Endodermal cell (in vitro differentiated cells): ENCODE data around the gene DCAF10. TPM values are rescaled to one million over a fixed set of nuclear protein-coding genes. Genes with fewer than 3 reads are reported as not detected.

ENCODE experiments used
- DNase-seq: peaks from one replicate; pipeline ENCODE4 v3.0.0-alpha.2; 2017
- H3K27ac ChIP-seq: 2 replicates; pipeline ENCODE4 v1.5.1; 2013; ENCODE audit warnings: mild to moderate bottlenecking, low read depth, low read length, moderate library complexity
- H3K27me3 ChIP-seq: 2 replicates; pipeline ENCODE4 v1.6.1; 2013; ENCODE audit warnings: mild to moderate bottlenecking, low read length, moderate library complexity; ENCODE audit not compliant: insufficient read depth, control insufficient read depth, poor library complexity, severe bottlenecking
- H3K36me3 ChIP-seq: 2 replicates; pipeline ENCODE4 v1.7.0; 2013; ENCODE audit warnings: mild to moderate bottlenecking, low read length, moderate library complexity; ENCODE audit not compliant: control insufficient read depth, insufficient read depth
- H3K4me1 ChIP-seq: one replicate; pipeline ENCODE4 v1.7.0; 2013; ENCODE audit warnings: low read length; ENCODE audit not compliant: control insufficient read depth, insufficient read depth
- H3K4me3 ChIP-seq: 2 replicates; pipeline ENCODE4 v1.5.1; 2013; ENCODE audit warnings: mild to moderate bottlenecking, low read length, moderate library complexity
- H3K9ac ChIP-seq: 2 replicates; pipeline ENCODE4 v1.6.1; 2013; ENCODE audit warnings: mild to moderate bottlenecking, low read length, moderate library complexity; ENCODE audit not compliant: poor library complexity, severe bottlenecking; ENCODE audit errors: extremely low read depth
- H3K9me3 ChIP-seq: 2 replicates; pipeline ENCODE4 v1.6.1; 2013; ENCODE audit warnings: mild to moderate bottlenecking, low read length, moderate library complexity; ENCODE audit not compliant: control insufficient read depth
- H3K27ac Mint-ChIP-seq: 2 replicates; pipeline ENCODE4 v1.8.0; 2020; ENCODE audit warnings: mixed read lengths
- H3K27me3 Mint-ChIP-seq: 2 replicates; pipeline ENCODE4 v1.8.0; 2021; ENCODE audit warnings: mild to moderate bottlenecking, mixed read lengths; ENCODE audit not compliant: insufficient read depth
- H3K36me3 Mint-ChIP-seq: 2 replicates; pipeline ENCODE4 v1.8.0; 2020; ENCODE audit warnings: low read depth, mixed read lengths
- H3K4me1 Mint-ChIP-seq: 2 replicates; pipeline ENCODE4 v1.8.0; 2020; ENCODE audit warnings: mixed read lengths
- H3K4me3 Mint-ChIP-seq: 2 replicates; pipeline ENCODE4 v1.8.0; 2020; ENCODE audit warnings: mild to moderate bottlenecking, moderate library complexity, mixed read lengths
- H3K9me3 Mint-ChIP-seq: 2 replicates; pipeline ENCODE4 v1.8.0; 2020; ENCODE audit warnings: mild to moderate bottlenecking, mixed read lengths
- WGBS, 2 experiments: methylation state at CpG; one replicate each; pipeline versions ENCODE4 v1.1.5 to v1.1.7; 2013; ENCODE audit warnings: missing lambda C conversion rate in 2 of 2, mixed read lengths in 1 of 2; ENCODE audit not compliant: insufficient coverage in 1 of 2, insufficient read length in 1 of 2; 5-methylcytosine and 5-hydroxymethylcytosine counted together
- total RNA-seq, 2 donors: library from RNA; stranded (reverse); fragmentation: NEBNext Ultra II Directional in 1 of 2; extraction: Animal tissue kit (Norgen Biotek cat#: 25700) in 1 of 2; gene quantifications; 2 replicates in 1 of 2; 3 replicates in 1 of 2; pipeline ENCODE4 v1.2.1, GENCODE V29; 2021
- TF ChIP-seq, protein P1 (sequence below): fragments of 200-600 bp; sonication (generic); conservative IDR thresholded peaks from 2 replicates; pipeline ENCODE4 v1.5.0; 2021; ENCODE audit warnings: antibody characterized with exemption, mild to moderate bottlenecking

The DCAF10 gene
- total RNA-seq, 2 donors from 2014 or later, result 24.0 to 26.3 TPM

DNA sequence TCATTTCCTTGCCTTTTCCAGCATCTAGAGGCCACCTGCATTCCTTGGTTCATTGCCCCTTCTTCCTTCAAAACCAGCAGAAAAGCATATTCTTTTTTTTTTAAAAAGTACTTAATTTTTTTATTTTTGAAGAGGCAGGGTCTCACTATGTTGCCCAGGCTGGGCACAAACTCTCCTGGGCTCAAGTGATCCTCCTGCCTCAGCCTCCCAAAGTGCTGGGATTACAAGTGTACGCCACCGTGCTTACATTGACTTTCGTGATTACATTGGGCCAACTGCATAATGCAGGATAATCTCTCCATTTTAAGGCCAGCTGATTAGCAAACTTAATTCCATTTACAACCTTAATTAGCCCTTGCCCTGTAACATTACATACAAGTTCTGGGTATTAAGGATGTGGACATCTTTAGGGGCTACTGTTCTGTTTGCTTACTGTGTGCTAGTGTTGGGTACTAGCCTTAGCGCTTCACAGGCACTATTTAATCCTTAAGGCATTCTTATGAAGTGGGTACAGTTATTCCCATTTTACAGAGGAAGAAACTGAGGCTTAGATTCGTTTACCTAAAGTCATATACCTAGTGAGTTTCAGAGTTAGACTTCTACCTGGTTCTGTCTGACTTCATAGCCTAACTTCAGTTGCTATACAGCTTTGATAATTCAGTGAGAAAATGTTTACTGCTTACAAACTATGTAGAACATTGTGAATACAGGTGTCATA lies 69.6 kb downstream of the DCAF10 start:
- WGBS, 2 experiments, result 94 to 100% methylated on average over 3 to 5 of the region's 5 CpGs
- Histone ChIP-seq H3K9ac (no peak overlapping the region), H3K4me3 (no peak overlapping the region), H3K4me1 (no peaks in the 10 kb centered on the region), H3K27ac (no peak overlapping the region), H3K9me3 (no peaks in the 10 kb centered on the region), H3K27me3 (no peaks in the 10 kb centered on the region), H3K36me3 (peaks cover 5% of the 10 kb centered on the region)
- Mint-ChIP-seq H3K27me3 (no peaks in the 10 kb centered on the region), H3K9me3 (peaks cover 1% of the 10 kb centered on the region), H3K4me3 (no peak overlapping the region), H3K27ac (no peak overlapping the region), H3K4me1 (no peaks in the 10 kb centered on the region), H3K36me3 (peaks cover 4% of the 10 kb centered on the region)
- DNase-seq, result no peak
- TF ChIP-seq, protein P1, sequence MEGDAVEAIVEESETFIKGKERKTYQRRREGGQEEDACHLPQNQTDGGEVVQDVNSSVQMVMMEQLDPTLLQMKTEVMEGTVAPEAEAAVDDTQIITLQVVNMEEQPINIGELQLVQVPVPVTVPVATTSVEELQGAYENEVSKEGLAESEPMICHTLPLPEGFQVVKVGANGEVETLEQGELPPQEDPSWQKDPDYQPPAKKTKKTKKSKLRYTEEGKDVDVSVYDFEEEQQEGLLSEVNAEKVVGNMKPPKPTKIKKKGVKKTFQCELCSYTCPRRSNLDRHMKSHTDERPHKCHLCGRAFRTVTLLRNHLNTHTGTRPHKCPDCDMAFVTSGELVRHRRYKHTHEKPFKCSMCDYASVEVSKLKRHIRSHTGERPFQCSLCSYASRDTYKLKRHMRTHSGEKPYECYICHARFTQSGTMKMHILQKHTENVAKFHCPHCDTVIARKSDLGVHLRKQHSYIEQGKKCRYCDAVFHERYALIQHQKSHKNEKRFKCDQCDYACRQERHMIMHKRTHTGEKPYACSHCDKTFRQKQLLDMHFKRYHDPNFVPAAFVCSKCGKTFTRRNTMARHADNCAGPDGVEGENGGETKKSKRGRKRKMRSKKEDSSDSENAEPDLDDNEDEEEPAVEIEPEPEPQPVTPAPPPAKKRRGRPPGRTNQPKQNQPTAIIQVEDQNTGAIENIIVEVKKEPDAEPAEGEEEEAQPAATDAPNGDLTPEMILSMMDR, result no peak

DNA sequence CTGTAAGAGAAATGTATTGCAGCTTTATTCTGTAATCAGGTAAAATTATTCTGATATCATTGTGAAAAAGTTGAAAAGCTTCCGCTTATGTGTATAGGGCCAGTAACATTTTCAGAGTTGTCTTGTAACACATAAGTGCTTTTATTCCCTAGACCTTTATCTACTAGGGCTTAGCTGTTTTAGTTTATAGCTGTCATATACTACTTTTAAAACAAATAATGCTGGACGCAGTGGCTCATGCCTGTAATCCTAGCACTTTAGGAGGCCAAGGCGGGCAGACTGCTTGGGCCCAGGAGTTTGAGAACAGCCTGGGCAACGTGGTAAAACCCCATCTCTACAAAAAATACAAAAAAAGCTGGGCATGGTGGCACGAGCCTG lies 70.2 kb downstream of the DCAF10 start:
- H3K27me3 ChIP-seq, result no peaks in the 10 kb centered on the region
- Mint-ChIP-seq H3K36me3 (peaks cover 8% of the 10 kb centered on the region), H3K4me1 (no peaks in the 10 kb centered on the region), H3K27me3 (no peaks in the 10 kb centered on the region), H3K9me3 (peaks cover 3% of the 10 kb centered on the region), H3K27ac (no peak overlapping the region), H3K4me3 (no peak overlapping the region)
- H3K9me3 ChIP-seq, result no peaks in the 10 kb centered on the region
- no peaks in the 10 kb centered on the region for H3K4me1 ChIP-seq
- no peak overlapping the region for H3K9ac ChIP-seq
- DNase-seq, result no peak
- TF ChIP-seq, protein P1, result no peak
- no peak overlapping the region for H3K4me3 ChIP-seq
- H3K36me3 ChIP-seq, result peaks cover 5% of the 10 kb centered on the region
- H3K27ac ChIP-seq, result no peak overlapping the region
- WGBS, 2 experiments, result 80 to 100% methylated on average over 1 to 5 of the region's 5 CpGs

DNA sequence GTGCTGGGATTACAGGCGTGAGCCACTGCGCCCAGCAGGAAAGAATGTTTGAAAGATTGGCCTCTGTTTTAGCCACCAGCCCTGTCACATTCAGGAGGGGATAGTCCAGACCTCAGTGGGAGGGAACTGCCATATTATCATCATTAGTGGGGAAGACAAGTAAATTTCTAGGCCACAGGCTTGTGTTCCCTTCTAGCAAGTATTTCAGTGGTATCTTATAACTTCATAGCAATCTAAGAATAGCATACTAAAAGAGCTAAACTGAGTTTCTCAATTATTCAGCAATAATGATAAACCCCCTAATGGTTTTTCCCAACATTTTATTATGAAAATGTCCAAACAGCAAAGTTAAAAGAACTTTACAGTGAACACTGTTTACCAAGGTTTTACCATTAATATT lies 73.4 kb downstream of the DCAF10 start:
- Histone ChIP-seq H3K4me1 (no peaks in the 10 kb centered on the region), H3K27me3 (no peaks in the 10 kb centered on the region), H3K27ac (no peak overlapping the region), H3K9ac (no peak overlapping the region), H3K4me3 (no peak overlapping the region), H3K9me3 (peaks cover 27% of the 10 kb centered on the region), H3K36me3 (peaks cover 13% of the 10 kb centered on the region)
- peaks cover 27% of the 10 kb centered on the region for H3K9me3 Mint-ChIP-seq
- H3K27ac Mint-ChIP-seq, result no peak overlapping the region
- no peak for DNase-seq
- no peaks in the 10 kb centered on the region for H3K4me1 Mint-ChIP-seq
- H3K36me3 Mint-ChIP-seq, result peaks cover 30% of the 10 kb centered on the region
- H3K4me3 Mint-ChIP-seq, result no peak overlapping the region
- WGBS, 2 experiments, result 89 to 100% methylated on average over 1 to 2 of the region's 2 CpGs
- TF ChIP-seq, protein P1, result no peak
- no peaks in the 10 kb centered on the region for H3K27me3 Mint-ChIP-seq
